ENCODE measurements around the gene ADGRV1. TPM values are rescaled to one million over a fixed set of nuclear protein-coding genes. Genes with fewer than 3 reads are reported as not detected.
A peak's percentile ranks its signal among the peaks of the same experiment; 100 is the strongest.

ADGRV1 gene
- total and polyA plus RNA-seq, 9 of the 15 experiments (the other 6 are each of a cell fraction or from before 2014, with no cell fraction given) = 21.7 to 156 (median 58.2) TPM

GRCh38 chr5:90658620-90659019 lies 100.0 kb downstream of the ADGRV1 start (continued):
- TF ChIP-seq RREB1 (CRISPR knock-in tag; IDR thresholded peaks at IDR 0.05) = no peak
- no peak; the same call in 1 of the 2 replicates for TF ChIP-seq GABPA (tag; conservative IDR thresholded peaks at IDR 0.05; ENCODE audit: low read depth)
- no peak for TF ChIP-seq CSDE1 (IDR thresholded peaks at IDR 0.05)
- no peak for TF ChIP-seq HIVEP1 (CRISPR knock-in tag; IDR thresholded peaks at IDR 0.05)
- no peak for TF ChIP-seq MAZ (CRISPR knock-in tag; conservative IDR thresholded peaks at IDR 0.05 in 1 of 2, IDR thresholded peaks at IDR 0.05 in 1 of 2)
- peak; percentile 82 for TF ChIP-seq MTA1 (IDR thresholded peaks at IDR 0.05; ENCODE audit: borderline replicate concordance)
- TF ChIP-seq ZKSCAN3 (CRISPR knock-in tag; IDR thresholded peaks at IDR 0.05) = no peak
- no peak for TF ChIP-seq BRCA1 (IDR thresholded peaks at IDR 0.05)
- no peak for TF ChIP-seq BRCA1 (CRISPR knock-in tag; IDR thresholded peaks at IDR 0.05)
- TF ChIP-seq ELF2 (CRISPR knock-in tag; IDR thresholded peaks at IDR 0.05) = no peak
- no peak for TF ChIP-seq DEAF1 (CRISPR knock-in tag; IDR thresholded peaks at IDR 0.05)
- TF ChIP-seq PML (IDR thresholded peaks at IDR 0.05; ENCODE audit: low read length) = peak; percentile 97
- TF ChIP-seq ARID3B (CRISPR knock-in tag; IDR thresholded peaks at IDR 0.05; ENCODE audit: borderline replicate concordance) = no peak
- no peak for TF ChIP-seq ZC3H4 (CRISPR knock-in tag; IDR thresholded peaks at IDR 0.05; ENCODE audit: borderline replicate concordance)
- TF ChIP-seq THRAP3 (IDR thresholded peaks at IDR 0.05; ENCODE audit: borderline replicate concordance) = no peak
- TF ChIP-seq CREB3 (tag; conservative IDR thresholded peaks at IDR 0.05; ENCODE audit: low read depth) = no peak
- TF ChIP-seq ZNF239 (CRISPR knock-in tag; IDR thresholded peaks at IDR 0.05) = peak; percentile 82
- no peak for TF ChIP-seq JUN (IDR thresholded peaks at IDR 0.05; ENCODE audit: borderline replicate concordance, low read depth, low read length)
- no peak for TF ChIP-seq JUN (CRISPR knock-in tag; IDR thresholded peaks at IDR 0.05; ENCODE audit: borderline replicate concordance)
- TF ChIP-seq SP1 (CRISPR knock-in tag; IDR thresholded peaks at IDR 0.05) = no peak
- no peak for TF ChIP-seq ASH1L (IDR thresholded peaks at IDR 0.05; ENCODE audit: borderline replicate concordance, low read depth, partially characterized antibody)

All from K562 (cell line).